Left cardiac atrium (tissue), 4 donors: Measurements from ENCODE around the gene SLC37A1. TPM values are rescaled to one million over a fixed set of nuclear protein-coding genes. Genes with fewer than 3 reads are reported as not detected.
A peak's percentile ranks its signal among the peaks of the same experiment; 100 is the strongest.
"Not testable (repeated sequence)": the region's sequence is repeated elsewhere in the genome, so short reads cannot be mapped to it uniquely, and the experiment has no call there.

Experiments
- ATAC-seq, 2 donors: fragments of 200-7000 bp; cut with Tn5 transposase; one replicate each; pipeline ENCODE4 v1.9.1; 2020; ENCODE audit warnings: mild to moderate bottlenecking in 2 of 2, moderate library complexity in 2 of 2
- DNase-seq: peaks from one replicate; pipeline ENCODE4 v3.0.0-alpha.2; 2020
- intact Hi-C, 2 donors: fragments of 100-400 bp; cut with DNase I; formaldehyde crosslinking; loops; one replicate each; pipeline versions ENCODE4 v1.14.1 to v1.15.1; 2022 to 2023
- total RNA-seq, 2 donors: library from RNA; stranded (reverse); fragmentation: NEBNext Ultra II Directional; extraction: Animal tissue kit (Norgen Biotek cat#: 25700); gene quantifications; one replicate each; pipeline ENCODE4 v1.2.1, GENCODE V29; 2021
- donor health status: DM: no; HTN: yes; CAD: no.
- donor health status: DM: no; HTN: yes; CAD: no; lungs with severe emphysema.
- donor health status: DM: yes; HTN: yes; CAD: no.
- donor health status: Dilated cardiomyopathy.

The SLC37A1 gene
- total RNA-seq, 2 donors from 2014 or later: 1.9 to 3.7 TPM

DNA sequence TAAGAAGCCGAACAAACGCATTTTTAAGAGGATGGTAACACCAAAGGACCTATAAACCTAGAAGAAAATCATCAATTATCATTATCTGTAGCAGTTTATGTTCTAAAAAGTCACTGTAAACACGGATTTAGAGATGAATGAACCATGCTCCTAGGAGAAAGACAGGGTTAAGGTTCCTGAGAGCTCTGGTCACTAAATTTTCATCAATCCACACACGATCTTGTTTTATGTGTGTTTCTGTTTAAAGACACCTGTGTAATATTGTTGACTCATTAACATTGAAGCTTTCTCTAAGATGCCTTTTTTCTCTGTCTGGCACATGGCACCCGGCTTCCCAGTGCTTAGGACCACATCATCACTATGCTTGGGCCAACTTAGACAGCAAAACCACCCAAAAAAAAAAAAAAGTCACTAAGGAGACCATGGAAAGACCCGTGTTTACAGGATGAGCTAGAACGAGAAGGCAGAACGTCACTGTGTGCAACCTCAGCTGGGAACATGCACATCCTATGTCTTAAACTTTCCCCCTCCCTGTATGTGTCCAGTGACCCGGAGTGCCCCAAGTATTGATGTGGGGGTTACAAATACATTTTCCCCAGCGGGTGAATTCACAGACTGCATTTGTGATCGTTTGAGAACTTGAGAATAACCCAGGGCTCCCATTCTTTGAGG is 84.0 kb downstream of the SLC37A1 start:
- DNase-seq (no peak), ATAC-seq (no peak)
- intact Hi-C loops: loop anchor here in 1 of 2 donors (5.0 kb wide), 1 partner anchor 225 kb away; no protein-coding TSS in a partner anchor

DNA sequence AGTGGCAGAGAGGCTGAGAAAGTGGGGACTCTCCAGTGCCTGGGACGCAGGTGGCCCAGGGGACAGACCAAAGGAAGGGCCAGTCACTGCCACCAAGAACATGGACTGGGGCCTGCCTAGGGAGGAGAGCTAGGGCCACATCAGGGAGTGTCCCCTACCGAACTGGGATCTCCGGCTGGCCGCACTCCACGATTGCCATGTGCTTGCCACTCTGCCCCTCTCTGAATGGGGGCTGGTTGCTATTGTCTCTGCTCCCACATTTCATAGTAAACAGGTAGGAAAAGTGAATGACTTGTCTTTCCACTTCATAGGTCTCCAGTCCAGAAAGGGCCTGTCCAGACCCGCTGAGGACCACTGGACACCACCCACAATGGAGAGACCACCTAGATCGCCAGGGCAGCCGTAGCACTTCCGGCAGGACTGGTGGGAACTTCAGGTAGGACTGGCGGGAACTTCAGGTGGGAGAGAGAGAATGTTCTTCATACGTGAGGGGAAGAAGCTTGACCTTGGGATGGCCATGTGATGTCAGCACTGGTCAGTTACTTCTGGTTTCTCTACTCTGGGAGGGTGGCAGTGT is 84.6 kb downstream of the SLC37A1 start:
- ATAC-seq (no peak), DNase-seq (no peak)
- intact Hi-C loops: loop anchor here in 1 of 2 donors (5.0 kb wide), 1 partner anchor 224 kb away; no protein-coding TSS in a partner anchor

- intact Hi-C loops: loop anchor here in 1 of 2 donors (5.0 kb wide), 1 partner anchor 223 kb away; no protein-coding TSS in a partner anchor
- no peak for DNase-seq
Observed at GRCh38 chr21:42599486-42599885, 85.8 kb downstream of the SLC37A1 start.

DNA sequence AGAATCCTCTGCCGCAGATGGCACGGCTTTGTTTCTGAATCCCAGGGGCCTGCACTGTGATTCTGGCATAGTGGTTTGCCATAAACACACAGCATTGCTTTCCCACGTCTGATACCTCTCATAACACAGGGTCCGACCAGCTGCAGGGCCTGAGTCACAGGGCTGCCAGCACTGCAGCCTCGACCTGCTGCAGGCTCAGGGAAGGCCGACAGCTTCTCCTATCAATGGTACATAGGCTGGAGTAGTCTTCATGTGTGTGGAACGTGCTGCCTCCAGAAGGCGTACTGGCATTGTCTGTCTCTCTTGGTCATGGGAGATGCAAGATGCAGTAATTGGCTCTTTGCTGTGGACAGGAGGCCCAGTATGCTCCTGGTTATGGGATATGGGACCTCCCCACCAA is 86.3 kb downstream of the SLC37A1 start:
- intact Hi-C loops: loop anchor here in 1 of 2 donors (5.0 kb wide), 1 partner anchor 222 kb away; no protein-coding TSS in a partner anchor
- ATAC-seq: no peak
- DNase-seq: no peak

More at GRCh38 chr21:42599486-42599885, 85.8 kb downstream of the SLC37A1 start:
- ATAC-seq: no peak

- DNase-seq: no peak
- intact Hi-C loops: no loop called here
- no peak for ATAC-seq
Observed at GRCh38 chr21:42601656-42602055, 88.0 kb downstream of the SLC37A1 start.

DNA sequence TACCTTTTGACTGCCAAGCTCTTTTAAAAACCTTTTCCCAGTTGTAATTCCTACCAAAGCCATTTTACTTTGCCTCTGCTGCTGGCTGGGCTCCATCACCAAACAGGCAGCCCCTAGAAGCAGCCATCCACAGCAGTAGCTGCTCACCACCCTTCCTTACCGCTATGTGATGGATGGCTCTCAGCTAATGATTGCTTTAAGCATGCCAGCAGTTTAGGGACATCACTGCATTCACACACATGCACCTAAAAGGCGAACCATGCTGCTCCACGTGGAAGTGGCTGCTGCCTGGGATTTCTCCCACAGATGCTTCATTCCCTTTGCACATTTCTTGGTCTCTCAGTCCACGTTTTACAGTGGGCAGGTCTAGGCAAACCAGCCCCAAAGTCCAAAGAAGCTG is 93.5 kb downstream of the SLC37A1 start:
- intact Hi-C loops: no loop called here
- DNase-seq: no peak
- no peak for ATAC-seq

DNA sequence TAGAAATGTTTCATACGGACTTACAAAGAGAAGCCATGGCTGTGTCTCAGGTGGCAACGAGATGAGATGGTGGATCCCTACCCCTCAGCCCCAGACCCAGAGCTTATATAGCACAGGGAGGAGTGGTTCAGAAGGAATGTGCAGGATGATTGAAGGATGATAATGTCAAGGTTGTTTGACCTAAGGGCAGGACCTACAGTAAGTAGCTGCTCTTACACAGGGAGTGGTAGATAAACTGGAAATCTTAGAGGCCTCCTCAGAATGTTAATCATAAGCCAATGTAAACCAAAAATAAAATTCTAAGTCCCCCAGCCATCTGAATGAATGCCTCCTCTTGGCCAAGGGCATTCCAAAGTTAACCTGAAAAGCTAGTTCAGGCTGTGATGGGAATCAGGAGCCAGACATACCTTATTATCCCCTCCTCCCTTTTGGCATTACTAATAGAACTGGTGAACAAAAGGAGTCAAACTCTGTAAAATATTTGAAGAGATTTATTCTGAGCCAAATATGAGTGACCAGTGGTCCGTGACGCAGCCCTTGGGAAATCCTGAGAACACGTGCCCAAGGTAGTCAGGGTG is 94.0 kb downstream of the SLC37A1 start:
- no peak for ATAC-seq
- no peak for DNase-seq
- intact Hi-C loops: no loop called here

DNA sequence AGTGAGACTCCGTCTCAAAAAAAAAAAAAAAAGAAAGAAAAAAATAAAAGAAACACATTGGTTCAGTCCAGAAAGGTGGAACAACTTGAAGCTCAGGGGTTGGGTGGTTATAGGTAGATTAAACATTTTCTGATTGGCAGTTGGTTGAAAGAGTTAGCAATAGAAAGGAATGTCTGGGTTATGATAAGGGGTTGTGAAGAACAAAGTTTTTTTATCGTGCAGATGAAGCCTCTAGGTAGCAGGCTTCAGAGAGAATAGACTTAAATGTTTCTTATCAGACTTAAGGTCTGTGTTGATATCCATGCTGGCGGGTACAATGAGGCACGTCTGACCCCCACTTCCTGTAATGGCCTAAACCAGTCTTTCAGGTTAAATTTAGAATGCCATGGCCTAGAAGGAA is 94.8 kb downstream of the SLC37A1 start:
- intact Hi-C loops: no loop called here
- ATAC-seq (no peak), DNase-seq (no peak)

DNA sequence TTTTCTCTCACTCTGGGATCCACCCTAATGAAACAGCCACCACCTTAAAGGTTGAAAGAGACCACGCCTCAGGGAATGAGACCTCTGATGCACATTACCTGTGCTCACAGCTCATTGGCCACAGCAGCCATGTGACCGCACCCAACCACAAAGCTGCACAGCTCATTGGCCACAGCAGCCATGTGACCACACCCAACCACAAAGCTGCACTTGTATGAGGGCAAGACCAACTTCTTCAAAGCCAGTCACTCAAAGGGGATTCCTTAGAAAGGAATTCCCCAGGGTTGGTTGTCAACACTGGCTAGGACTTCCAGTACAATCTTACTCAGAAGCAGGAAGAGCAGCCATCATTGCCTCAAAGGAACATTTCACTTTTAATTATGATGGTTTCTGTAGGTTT is 96.2 kb downstream of the SLC37A1 start:
- ATAC-seq (no peak), DNase-seq (no peak)
- intact Hi-C loops: loop anchor here in 1 of 2 donors (10.0 kb wide), 1 partner anchor 55 kb away; no protein-coding TSS in a partner anchor

- DNase-seq: no peak
- no peak for ATAC-seq
- intact Hi-C loops: loop anchor here in 1 of 2 donors (10.0 kb wide), 1 partner anchor 53 kb away; no protein-coding TSS in a partner anchor
Observed at GRCh38 chr21:42611852-42612251, 98.2 kb downstream of the SLC37A1 start.

DNA sequence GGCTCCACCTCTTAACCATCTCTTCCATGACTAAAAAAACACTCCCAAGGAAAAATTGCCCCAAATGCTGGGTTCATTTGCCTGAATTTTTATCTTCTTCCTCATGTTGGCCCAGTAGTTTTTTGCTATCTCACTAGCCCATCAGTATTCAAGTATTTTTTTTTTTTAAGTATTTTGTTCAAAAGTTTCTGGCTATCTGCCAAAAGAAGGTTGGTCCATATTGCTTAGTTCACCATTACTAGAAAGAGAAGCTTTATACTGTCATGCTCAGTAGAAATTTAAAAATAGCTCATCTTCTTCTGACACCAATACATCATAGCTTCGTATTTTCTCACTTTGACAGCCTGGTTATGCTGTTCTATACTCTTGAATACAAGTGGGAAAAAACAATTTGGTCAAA is 98.7 kb downstream of the SLC37A1 start:
- ATAC-seq: no peak
- DNase-seq: no peak
- intact Hi-C loops: loop anchor here in 1 of 2 donors (10.0 kb wide), 1 partner anchor 52 kb away; no protein-coding TSS in a partner anchor

- intact Hi-C loops: loop anchor here in 1 of 2 donors (10.0 kb wide), 1 partner anchor 51 kb away; no protein-coding TSS in a partner anchor
- ATAC-seq (no peak), DNase-seq (no peak)
Observed at GRCh38 chr21:42613756-42614155, 100.1 kb downstream of the SLC37A1 start.

DNA sequence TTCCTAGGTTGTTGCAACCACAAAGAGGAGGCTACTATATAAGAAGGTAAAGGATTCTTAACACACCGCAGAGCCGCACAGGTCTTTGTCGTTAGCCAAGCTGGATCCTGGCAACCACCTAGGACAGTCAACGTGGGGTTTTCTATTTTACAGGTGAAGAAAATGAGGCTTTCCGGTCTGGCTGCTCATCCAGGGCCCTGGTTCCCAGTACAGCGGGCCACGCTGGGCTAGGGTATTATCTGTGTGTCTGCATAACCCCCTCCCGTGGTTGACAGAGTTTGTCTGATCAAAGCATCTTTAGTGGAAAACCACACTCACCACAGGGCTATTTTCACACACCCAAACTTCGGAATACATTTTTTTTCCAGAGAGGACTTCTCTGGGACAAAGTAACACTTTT is 100.7 kb downstream of the SLC37A1 start:
- DNase-seq (no peak), ATAC-seq (no peak)
- intact Hi-C loops: loop anchor here in 1 of 2 donors (10.0 kb wide), 1 partner anchor 50 kb away; no protein-coding TSS in a partner anchor

DNA sequence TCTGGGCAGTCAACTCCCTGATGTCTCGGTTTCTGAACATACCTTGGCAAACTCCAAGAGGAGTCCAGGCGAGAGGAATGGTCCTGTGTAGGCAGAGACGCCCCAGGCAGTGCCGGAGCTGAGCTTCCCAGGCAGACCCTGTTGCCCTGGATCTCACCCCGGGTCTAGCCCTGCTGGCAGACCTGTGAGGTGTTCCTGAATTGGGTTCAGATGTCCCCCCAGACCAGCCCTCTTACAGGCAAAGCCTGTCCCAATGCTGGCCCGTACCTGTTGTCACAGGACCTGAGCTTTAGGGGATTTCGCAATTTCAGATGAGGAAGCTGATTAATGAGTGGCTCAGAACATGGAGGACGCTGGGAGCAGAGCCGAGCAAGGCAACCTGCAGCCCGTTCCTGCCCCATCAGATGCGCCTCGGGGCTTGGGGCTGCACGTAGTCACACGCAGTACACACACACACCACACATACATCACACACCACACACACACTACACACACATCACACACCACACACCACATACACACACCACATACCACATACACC is 101.2 kb downstream of the SLC37A1 start:
- DNase-seq (no peak), ATAC-seq (no peak)
- intact Hi-C loops: loop anchor here in 1 of 2 donors (10.0 kb wide), 1 partner anchor 50 kb away; no protein-coding TSS in a partner anchor

DNA sequence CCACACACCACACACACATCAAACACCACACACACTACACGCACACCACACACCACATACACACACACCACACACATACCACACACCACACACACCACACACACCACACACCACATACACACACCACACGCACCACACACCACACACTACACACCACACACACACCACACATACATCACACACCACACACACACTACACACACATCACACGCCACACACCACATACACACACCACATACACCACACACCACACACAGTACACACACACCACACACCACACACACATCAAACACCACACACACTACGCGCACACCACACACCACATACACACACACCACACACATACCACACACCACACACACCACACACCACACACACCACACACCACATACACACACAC is 101.7 kb downstream of the SLC37A1 start:
- DNase-seq, ATAC-seq: not testable (repeated sequence)
- intact Hi-C loops: loop anchor here in 1 of 2 donors (10.0 kb wide), 1 partner anchor 49 kb away; no protein-coding TSS in a partner anchor

DNA sequence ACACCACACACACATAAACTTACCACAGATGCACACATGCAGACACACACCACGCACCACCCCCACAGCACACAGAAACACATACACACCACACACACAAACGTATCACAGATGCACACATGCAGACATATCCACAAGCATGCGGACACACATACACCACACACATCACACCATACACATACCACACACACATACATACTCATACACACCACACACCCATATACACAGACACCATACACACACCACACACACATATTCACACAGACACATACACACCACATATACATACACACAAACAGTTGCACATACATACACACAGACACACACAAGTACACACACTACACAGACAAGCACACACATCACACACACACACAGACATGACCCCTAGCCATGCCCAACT is 102.3 kb downstream of the SLC37A1 start:
- no peak for ATAC-seq
- no peak for DNase-seq
- intact Hi-C loops: loop anchor here in 1 of 2 donors (10.0 kb wide), 1 partner anchor 49 kb away; no protein-coding TSS in a partner anchor

- no peak for DNase-seq
- intact Hi-C loops: loop anchor here in 1 of 2 donors (10.0 kb wide), 1 partner anchor 48 kb away; no protein-coding TSS in a partner anchor
- ATAC-seq: no peak
Observed at GRCh38 chr21:42616446-42616845, 102.8 kb downstream of the SLC37A1 start.

DNA sequence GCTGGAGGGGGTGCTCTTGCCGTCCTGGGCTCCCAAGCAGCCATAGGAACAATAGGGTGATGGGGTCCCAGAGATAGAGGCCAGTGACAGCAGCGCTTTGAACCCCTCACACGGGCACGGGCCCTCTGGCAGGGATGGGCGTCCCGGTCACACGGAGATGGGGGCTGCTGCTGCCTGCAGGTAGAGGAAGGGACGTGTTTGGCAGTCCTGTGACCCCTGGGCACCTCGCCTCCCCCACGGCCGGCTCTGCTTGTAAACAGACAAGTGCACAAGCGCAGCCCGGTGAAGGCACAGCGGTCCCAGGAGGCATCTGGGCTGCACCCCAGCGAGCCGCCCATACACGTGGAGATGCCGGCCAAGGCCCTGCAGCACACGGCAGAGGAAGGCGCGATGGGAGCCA is 103.3 kb downstream of the SLC37A1 start:
- intact Hi-C loops: loop anchor here in 1 of 2 donors (10.0 kb wide), 1 partner anchor 48 kb away; no protein-coding TSS in a partner anchor
- DNase-seq: no peak

GRCh38 chr21:42617486-42617885 is 103.8 kb downstream of the SLC37A1 start:
- peak in 1 of 2 donors; percentile 13 for ATAC-seq
- intact Hi-C loops: loop anchor here in 1 of 2 donors (10.0 kb wide), 1 partner anchor 47 kb away; no protein-coding TSS in a partner anchor
- DNase-seq: no peak

More for the DNA sequence above, 103.3 kb downstream of the SLC37A1 start:
- no peak for ATAC-seq
